K562 (cell line): ENCODE data around the gene FAM174C. TPM values are rescaled to one million over a fixed set of nuclear protein-coding genes. Genes with fewer than 3 reads are reported as not detected.
A peak's percentile ranks its signal among the peaks of the same experiment; 100 is the strongest.

ENCODE experiments used
- AFF4 ChIP-seq: sonication (generic); formaldehyde crosslinking; IDR thresholded peaks from 2 replicates; pipeline ENCODE4 v1.8.0; 2023; ENCODE audit warnings: mild to moderate bottlenecking, missing genetic modification reagents
- CLOCK ChIP-seq: fragments of 250-450 bp; sonication (Bioruptor Pico); IDR thresholded peaks from 2 replicates; pipeline ENCODE4 v1.4.0; 2020; ENCODE audit warnings: mild to moderate bottlenecking, moderate library complexity, borderline replicate concordance
- CREB3L1 ChIP-seq: fragments of 450-650 bp; IDR thresholded peaks from 2 replicates; pipeline ENCODE4 v1.6.1; 2014; ENCODE audit warnings: low read depth, mild to moderate bottlenecking, moderate library complexity, borderline replicate concordance
- CREM ChIP-seq: IDR thresholded peaks from 2 replicates; pipeline ENCODE4 v1.6.1; 2014; ENCODE audit warnings: antibody characterized with exemption, low read depth
- E2F6 ChIP-seq, 2 experiments: IDR thresholded peaks; 2 replicates each; pipeline ENCODE4 v1.6.1; 2011; ENCODE audit warnings: borderline replicate concordance in 1 of 2, control low read depth in 1 of 2, low read depth in 1 of 2, low read length in 1 of 2, mild to moderate bottlenecking in 1 of 2, mixed read lengths in 1 of 2, moderate library complexity in 1 of 2; ENCODE audit not compliant: insufficient read depth in 1 of 2, insufficient read length in 1 of 2, poor library complexity in 1 of 2, severe bottlenecking in 1 of 2; ENCODE audit errors: extremely low read depth in 1 of 2
- FOXM1 ChIP-seq, 2 experiments: fragments of 450-650 bp in 1 of 2; sonication (generic) in 1 of 2; formaldehyde crosslinking in 1 of 2; IDR thresholded peaks; 2 replicates each; pipeline versions ENCODE4 v1.6.1 to v1.9.0; 2017 to 2022; ENCODE audit warnings: low read depth in 2 of 2, mild to moderate bottlenecking in 2 of 2, missing genetic modification reagents in 1 of 2, moderate library complexity in 1 of 2
- GABPB1 ChIP-seq: sonication (generic); formaldehyde crosslinking; IDR thresholded peaks from 2 replicates; pipeline ENCODE4 v1.8.0; 2022; ENCODE audit warnings: mild to moderate bottlenecking, missing genetic modification reagents
- MTA1 ChIP-seq: fragments of 450-650 bp; IDR thresholded peaks from 2 replicates; pipeline ENCODE4 v1.6.1; 2017; ENCODE audit warnings: borderline replicate concordance
- PRMT5 ChIP-seq: sonication (generic); formaldehyde crosslinking; IDR thresholded peaks from 2 replicates; pipeline ENCODE4 v1.5.0; 2020; ENCODE audit warnings: missing genetic modification reagents
- PRPF4 ChIP-seq: fragments of 200-400 bp; formaldehyde crosslinking; IDR thresholded peaks from one replicate; pipeline ENCODE4 v1.6.1; 2017; ENCODE audit warnings: low read length, low read depth, mild to moderate bottlenecking; ENCODE audit not compliant: insufficient read depth, poor library complexity, severe bottlenecking
- TCF3 ChIP-seq: sonication (generic); formaldehyde crosslinking; IDR thresholded peaks from 2 replicates; pipeline ENCODE4 v1.4.0; 2020; ENCODE audit warnings: mild to moderate bottlenecking, missing genetic modification reagents
- polyA plus RNA-seq, 8 experiments: library from polyadenylated mRNA; depleted of rRNA in 4 of 8; stranded (reverse) in 5 of 8; unstranded in 3 of 8; fragments of >200 nt; fragmentation: Nextera tagmentation in 2 of 8; fragmentation: Illumina TruSeq in 1 of 8; extraction: Ambion mirVana in 2 of 8; extraction: Trizol in 1 of 8; gene quantifications; 2 replicates each; pipeline versions ENCODE4 v1.2.1 to v1.2.3, GENCODE V29; 2011 to 2014; ENCODE audit warnings: inconsistent platforms in 1 of 8, missing spikeins in 1 of 8
- total RNA-seq, 7 experiments: library from RNA; depleted of rRNA in 6 of 7; stranded (reverse); fragments of >200 nt in 6 of 7; fragmentation: Illumina TruSeq in 2 of 7; extraction: Trizol in 2 of 7; gene quantifications; 2 replicates each; pipeline versions ENCODE4 v1.2.1 to v1.2.3, GENCODE V29; 2011 to 2021; ENCODE audit warnings: low replicate concordance in 1 of 7

The FAM174C gene
- total and polyA plus RNA-seq, 9 of the 15 experiments (the other 6 are each of a cell fraction or from before 2014, with no cell fraction given), result 0.66 to 89.6 (median 20.3) TPM

GRCh38 chr19:1324806-1325567 is 49.7 kb downstream of the FAM174C start (continued):
- TF ChIP-seq GABPB1 (CRISPR knock-in tag), result peak; percentile 31; the same call in 1 of the 2 replicates
- TF ChIP-seq CREB3L1, result peak; percentile 35; the same call in 1 of the 2 replicates
- TF ChIP-seq AFF4 (CRISPR knock-in tag), result 0 out of 2 replicates have a peak, but pooled peaks have one; percentile 1
- peak; percentile 96 for TF ChIP-seq CREM
- no peak for TF ChIP-seq PRPF4
- TF ChIP-seq PRMT5, result no peak
- TF ChIP-seq FOXM1 (IDR thresholded peaks at IDR 0.05; ENCODE audit: low read depth), result no peak
- TF ChIP-seq FOXM1 (CRISPR knock-in tag; IDR thresholded peaks at IDR 0.05; ENCODE audit: low read depth), result no peak
- TF ChIP-seq MTA1, result peak; percentile 91
- TF ChIP-seq TCF3 (CRISPR knock-in tag), result no peak
- no peak for TF ChIP-seq CLOCK (CRISPR knock-in tag)
- TF ChIP-seq E2F6 (IDR thresholded peaks at IDR 0.05; ENCODE audit: borderline replicate concordance in 1 of 2, extremely low read depth in 1 of 2, insufficient read depth in 1 of 2, insufficient read length in 1 of 2, low read depth in 1 of 2, low read length in 1 of 2, poor library complexity in 1 of 2, severe bottlenecking in 1 of 2), result peak; percentile 17 to 87
